Muscle of arm (tissue), 12 donors: ENCODE measurements around the gene SYT15. TPM values are rescaled to one million over a fixed set of nuclear protein-coding genes. Genes with fewer than 3 reads are reported as not detected.

Source experiments
- DNase-seq: peaks from one replicate; pipeline ENCODE4 v3.0.0-alpha.2; 2013
- polyA plus RNA-seq, 12 donors: library from polyadenylated mRNA; unstranded; fragments of 120-200 nt; gene quantifications; one replicate each; pipeline ENCODE4 v1.2.1, GENCODE V29; 2013; ENCODE audit not compliant: insufficient read length in 12 of 12

Gene SYT15
- polyA plus RNA-seq, 12 donors: 2.8 to 8.3 (median 5.4) TPM; not detected in 2

- no peak for DNase-seq
These were observed 33.7 kb upstream of the SYT15 start for GRCh38 chr10:46544989-46545791.

- DNase-seq: no peak
These were observed 32.9 kb upstream of the SYT15 start for GRCh38 chr10:46545861-46546590.

- DNase-seq: no peak
These were observed 32.1 kb upstream of the SYT15 start for GRCh38 chr10:46546591-46547540.

DNA sequence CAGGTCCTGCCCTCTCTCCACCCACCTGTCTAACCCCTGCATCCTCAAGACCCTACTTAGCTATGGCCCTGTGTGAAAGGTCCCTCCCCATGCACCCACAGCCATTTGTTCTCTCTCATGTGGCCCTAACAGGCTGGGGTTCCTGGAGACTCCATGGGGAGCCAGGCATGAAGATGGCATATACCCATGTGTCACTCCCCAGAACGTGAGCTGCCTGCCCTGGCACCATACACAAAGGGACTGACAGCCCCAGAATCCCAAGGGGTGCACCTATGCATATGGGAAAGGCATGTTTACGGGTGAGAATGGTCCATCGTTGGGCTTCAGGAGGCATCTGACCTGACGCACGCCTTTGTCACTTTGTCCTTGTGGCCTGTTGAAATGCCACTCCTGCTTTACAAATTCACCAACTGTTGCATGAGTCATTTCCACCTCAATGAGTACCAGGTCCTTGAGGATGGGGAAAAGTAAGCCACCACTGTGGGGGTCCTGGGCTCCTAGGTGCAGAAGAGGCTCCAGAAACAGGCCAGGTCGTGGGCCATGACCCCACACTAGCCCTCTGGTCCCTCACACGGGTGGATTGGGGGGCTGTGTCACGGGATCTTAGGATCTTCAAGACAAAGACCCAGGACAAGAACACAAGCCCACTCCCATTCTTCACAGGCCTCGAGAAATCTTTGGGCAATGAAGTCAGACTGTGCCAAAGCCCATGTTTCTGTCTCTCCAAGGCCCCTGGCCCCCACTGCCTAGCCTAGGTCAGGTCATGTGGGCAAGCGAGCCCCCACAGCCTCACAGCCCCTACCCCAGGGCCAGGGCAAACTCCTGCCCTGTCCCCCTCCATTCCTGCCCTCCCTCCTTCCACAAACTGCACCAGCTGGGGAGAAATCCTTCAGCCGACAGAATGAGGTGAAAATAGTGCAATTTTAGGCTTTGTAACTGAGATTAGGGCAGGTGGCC lies 31.1 kb upstream of the SYT15 start:
- no peak for DNase-seq

DNA sequence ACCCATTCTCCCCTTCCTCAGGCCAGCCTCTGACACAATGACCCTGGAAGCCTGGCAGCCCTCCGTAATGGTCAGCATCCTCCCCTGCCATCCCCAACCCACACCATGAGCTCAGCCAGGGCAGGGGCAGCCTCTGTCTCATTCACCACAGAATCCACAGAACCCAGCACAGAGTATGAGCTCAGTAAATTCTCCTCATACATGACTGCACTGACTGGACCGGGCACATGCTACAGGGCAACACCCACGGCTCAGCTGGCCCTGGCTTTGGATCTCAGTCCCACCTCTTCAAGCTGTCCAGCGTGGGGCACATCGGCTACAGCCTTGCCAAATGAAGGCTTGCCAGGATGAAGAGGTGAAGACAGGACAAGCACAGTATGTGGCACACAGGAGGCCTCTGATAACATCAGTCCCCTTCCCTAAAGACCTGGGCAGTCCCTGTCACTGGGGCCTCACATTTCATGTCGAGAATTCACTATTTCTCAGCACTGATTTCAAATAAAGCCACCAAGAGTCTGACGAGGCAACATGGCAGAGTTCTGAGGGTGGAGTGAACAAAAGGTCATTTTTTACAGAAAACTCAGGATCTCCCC lies 30.3 kb upstream of the SYT15 start:
- no peak for DNase-seq

DNA sequence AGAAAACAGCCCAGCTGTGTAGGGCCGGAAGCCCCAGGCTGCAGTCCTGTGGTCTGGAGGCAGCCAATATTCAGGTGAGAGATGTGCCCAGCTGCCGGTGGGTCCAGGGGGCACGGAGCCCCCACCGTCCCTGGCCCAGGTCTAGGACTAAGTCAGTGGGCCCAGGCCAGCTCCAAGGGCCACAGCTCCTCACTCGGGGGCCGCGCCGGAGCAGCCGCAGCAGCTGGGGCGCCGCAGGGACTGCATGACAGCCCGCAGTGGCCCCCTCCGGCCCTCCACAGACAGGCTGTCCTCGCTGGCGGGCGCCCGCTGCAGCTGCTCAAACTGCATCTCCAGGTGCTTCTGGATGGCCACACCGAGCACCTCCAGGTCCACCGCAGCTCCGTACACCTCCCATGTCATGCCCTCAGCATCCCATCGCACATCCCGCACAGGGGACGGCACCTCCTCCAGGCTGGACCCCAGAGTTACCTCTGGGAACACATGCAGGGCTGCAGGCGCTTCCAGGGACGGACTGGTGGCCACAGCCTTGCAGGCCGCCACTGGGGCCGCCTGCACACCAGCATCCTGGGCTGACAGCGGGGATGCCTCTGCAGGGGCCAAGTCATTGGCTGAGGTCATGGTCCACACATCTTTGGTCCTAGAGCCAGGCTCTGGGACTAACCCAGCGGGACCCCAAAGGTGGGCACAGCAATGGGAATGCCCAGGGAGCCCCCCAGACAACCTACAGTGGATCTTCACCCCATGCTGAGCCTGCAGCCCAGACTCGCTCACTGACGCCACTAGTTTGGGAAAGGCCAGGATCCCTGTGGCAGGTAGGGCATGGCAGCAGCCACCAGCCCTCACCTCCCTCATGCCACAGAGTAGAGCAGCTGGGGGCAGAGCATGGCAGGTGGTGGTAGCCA lies 29.5 kb upstream of the SYT15 start:
- DNase-seq: no peak

DNA sequence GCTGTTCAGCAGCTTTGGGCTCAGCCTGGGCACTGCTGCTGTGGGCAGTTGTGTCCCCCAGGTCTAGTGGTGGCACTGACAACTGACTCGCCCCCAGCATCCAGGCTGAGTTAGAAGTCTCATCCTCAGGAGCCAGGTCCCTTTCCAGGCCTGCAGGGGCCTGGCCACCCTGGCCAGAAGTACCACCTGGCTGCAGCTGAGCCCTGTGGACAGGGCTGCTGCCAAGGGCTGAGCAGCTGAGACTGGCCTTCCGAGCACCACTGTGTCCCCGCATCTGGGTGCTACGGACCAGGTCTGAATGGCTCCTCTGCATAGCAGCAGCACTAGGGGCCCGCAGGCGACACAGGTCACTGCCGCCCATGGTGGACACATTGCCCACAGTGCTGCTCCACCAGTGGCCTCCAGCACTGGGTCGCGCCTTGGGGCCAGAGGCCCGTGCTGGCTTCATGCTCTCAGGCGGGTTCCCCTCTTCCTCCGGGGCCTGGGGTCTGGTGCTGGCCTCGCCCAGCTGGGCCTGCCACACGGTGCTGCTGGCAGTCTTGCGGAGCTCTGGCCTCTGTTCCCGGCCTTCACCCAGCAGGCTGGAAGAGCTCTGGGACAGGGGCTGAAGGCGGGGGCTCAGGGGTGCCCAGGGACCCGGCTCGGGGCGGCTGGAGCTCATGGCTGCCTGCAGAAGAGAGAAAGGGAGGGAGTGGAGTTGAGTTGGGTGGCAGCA lies 28.7 kb upstream of the SYT15 start:
- DNase-seq: no peak

GRCh38 chr10:46550795-46551700 lies 27.9 kb upstream of the SYT15 start:
- DNase-seq: no peak

DNA sequence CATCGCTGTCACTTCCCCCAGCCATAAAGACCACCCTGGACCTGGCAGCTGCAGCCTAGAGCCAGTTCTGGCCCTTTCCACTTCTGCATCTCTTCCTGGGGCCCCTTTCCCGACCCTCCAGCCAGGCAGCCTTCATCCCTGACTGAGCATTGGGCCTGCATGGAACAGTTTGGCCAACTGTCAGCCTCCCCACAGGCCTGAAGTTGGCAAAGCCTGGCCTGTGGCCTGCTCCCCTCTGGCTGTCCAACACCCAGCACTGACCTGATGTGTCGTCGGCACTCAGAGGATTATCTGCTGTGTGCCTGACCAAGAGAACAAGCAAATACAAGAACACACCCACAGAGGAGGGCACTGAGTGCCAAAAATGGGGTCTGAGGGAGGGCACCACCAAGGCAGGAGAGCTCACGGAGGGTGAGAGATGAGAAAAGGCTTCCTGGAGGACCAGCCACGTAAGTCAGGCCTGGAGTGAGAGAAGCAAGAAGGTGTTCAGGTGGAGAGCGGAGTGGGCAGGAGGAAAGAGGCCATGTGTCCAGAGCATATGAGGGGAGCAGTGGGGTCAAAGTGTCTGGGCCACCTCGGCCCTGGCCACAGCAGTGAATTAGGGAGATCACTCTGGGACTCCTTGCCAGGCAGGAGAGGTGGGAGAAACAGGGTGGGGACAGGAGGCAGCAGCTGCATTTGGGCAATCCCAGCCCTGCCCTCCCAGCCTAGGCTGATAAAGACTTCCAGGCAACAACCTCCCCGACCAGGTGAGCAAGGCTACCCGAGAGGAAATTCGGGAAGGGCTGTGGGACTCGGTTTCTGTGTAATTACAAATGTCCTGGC lies 27.0 kb upstream of the SYT15 start:
- no peak for DNase-seq

GRCh38 chr10:46552526-46553237 lies 26.2 kb upstream of the SYT15 start:
- DNase-seq: no peak

DNA sequence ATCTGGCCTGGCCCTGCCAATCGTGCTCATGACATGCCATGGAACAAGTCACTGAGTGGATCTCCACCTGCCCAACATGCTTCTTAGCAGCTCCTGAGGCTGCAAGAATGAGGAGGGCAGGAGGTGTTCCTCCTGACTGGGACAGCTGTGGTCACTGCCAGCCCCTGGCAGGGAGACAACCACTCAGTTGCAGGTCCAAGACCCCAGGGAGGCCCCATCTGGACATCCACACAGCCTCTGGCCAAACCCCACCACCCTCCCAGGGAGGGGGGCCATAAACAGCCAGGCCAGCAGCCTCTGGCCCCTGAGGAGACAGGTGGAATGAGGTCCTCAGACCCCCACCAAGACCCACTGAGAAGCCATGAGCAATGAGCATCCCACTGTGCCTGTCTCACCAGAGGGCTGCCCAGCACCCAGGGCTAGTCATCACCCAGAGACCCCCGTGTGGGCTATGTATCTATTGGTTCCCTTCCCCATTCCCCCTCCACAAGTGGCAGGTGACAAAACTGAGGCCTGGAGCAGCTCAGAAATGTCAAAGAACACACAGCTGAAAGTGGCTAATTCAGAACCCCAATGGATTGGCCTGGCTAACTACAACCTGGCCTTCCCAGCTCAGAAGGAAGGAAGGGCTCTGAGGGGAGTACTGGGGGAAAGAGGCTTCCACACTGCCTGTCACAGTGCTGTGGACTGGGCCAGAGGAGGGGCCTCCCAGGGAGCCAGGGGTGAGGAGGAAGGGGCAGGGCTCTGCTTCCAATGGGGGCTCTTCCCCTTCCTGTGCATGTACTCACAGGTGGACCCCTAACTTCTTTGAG lies 25.5 kb upstream of the SYT15 start:
- DNase-seq: no peak

GRCh38 chr10:46554166-46554781 lies 24.7 kb upstream of the SYT15 start:
- DNase-seq: no peak

- DNase-seq: no peak
These were observed 23.6 kb upstream of the SYT15 start for GRCh38 chr10:46555366-46555712.

DNA sequence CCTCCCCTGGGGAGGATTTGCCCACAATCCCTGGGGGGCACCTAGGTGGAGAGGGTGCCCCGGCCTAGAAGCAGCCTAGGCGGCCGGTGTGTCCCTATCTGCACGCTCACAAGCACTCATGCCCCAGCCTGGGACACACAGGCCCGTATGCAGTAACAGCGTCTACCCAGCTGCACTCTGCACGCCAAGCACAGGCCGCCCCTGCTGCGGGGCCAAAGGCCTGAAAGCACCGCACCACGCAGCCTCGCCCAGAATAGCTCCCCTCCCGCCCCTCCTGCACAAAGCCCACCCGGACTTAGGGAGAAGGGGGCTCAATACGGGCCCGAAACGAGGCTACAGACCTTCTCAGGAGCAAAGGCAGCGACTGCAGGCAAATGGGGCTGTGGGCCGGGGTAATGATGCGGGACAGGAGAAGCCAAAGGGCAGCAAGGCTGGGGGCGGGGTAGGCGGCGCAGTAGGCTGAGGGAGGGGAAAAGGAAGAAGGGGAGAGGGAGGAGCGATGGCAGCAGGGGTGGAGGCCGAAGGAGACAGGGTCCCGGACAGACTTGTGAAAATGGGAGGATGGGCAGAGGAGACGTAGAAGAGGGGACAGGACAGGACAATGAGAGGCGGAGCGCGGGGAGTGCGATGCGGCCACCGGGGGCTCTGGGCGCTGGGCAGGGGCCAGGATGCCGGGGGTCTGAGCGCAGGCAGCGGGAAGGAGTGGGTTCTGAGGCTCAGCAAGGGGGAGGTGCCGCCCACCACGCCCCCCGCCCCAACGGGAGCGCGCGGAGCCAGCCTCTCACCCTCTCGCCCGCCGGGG lies 23.0 kb upstream of the SYT15 start:
- no peak for DNase-seq
